ENCODE data around the gene GFRAL.
"Not testable (repeated sequence)": the region's sequence is repeated elsewhere in the genome, so short reads cannot be mapped to it uniquely, and the experiment has no call there.

The GFRAL gene

GRCh38 chr6:55327169-55327568 is at the start of gene GFRAL:
TSS of gene GFRAL (plus strand) at chr6:55327469. CDS start at chr6:55327555, 86 bp downstream.
- no peak for DNase-seq (ENCODE audit: low read depth)
- H3K4me3 ChIP-seq (ENCODE audit: low read depth, low read length), result no peak within 1 kb of the TSS
- TF ChIP-seq CTCF (IDR thresholded peaks at IDR 0.05; ENCODE audit: insufficient read depth, low read depth, low read length, missing control alignments), result no peak

DNA sequence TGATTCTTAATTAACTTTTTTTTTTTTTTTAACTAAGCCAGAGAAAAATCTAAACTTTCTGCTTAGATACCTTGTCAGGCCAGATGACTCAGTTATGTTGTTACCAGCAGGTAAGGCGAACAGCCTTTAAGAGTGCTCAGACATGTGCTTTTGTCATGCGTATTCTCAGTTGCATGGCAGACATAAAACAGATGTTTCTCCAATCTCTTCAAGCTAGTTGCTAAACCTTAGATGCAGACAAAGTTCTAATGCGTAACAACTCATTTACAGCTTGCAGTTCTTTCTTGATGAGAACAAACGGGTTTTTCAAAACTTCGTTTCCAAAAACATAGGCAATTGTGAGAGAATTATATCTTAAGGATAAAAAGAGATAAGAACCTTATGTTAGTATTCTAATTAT is 49.6 kb upstream of the GFRAL start:
- DNase-seq (ENCODE audit: low read depth), result no peak
- TF ChIP-seq CTCF (IDR thresholded peaks at IDR 0.05; ENCODE audit: insufficient read depth, low read depth, low read length, missing control alignments), result no peak
- H3K4me3 ChIP-seq (ENCODE audit: low read depth, low read length), result no peak overlapping the region

GRCh38 chr6:55281215-55281614 is 46.1 kb upstream of the GFRAL start:
- DNase-seq (ENCODE audit: low read depth), result no peak
- no peak overlapping the region for H3K4me3 ChIP-seq (ENCODE audit: low read depth, low read length)
- TF ChIP-seq CTCF (IDR thresholded peaks at IDR 0.05; ENCODE audit: insufficient read depth, low read depth, low read length, missing control alignments), result no peak

DNA sequence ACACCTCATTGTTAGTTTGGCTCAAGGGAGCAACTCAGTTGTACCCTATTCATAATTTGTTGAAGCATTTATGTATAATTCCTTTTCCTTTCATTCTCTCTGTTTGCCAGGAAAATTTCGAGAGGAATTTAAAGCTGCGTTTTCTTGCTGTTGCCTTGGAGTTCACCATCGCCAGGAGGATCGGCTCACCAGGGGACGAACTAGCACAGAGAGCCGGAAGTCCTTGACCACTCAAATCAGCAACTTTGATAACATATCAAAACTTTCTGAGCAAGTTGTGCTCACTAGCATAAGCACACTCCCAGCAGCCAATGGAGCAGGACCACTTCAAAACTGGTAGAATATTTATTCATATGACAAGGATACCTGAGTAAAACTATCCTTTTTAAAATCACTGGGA is 45.2 kb upstream of the GFRAL start:
- no peak for TF ChIP-seq CTCF (IDR thresholded peaks at IDR 0.05; ENCODE audit: insufficient read depth, low read depth, low read length, missing control alignments)
- no peak overlapping the region for H3K4me3 ChIP-seq (ENCODE audit: low read depth, low read length)
- no peak for DNase-seq (ENCODE audit: low read depth)

DNA sequence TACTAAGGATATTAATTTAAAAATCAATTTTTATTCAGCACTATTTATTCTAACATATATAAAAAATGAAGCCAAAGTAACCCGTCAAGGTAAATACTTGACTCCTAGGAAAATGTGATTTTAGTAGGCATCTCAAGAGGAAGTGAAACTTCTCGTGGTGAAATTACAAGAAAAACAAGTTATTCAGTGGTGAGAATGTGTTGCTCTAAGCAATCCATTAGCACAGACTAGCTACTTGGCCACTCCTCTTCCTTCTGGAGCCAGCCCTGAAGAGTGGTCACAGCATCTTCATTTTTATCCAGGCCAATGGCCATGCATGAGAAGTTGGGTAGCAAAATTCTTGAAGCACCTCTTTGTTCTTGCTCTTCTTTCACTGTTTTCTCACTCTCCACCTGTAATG is 40.4 kb upstream of the GFRAL start:
- DNase-seq (ENCODE audit: low read depth), result no peak
- H3K4me3 ChIP-seq (ENCODE audit: low read depth, low read length), result no peak overlapping the region
- no peak for TF ChIP-seq CTCF (IDR thresholded peaks at IDR 0.05; ENCODE audit: insufficient read depth, low read depth, low read length, missing control alignments)

- no peak for DNase-seq (ENCODE audit: low read depth)
- TF ChIP-seq CTCF (IDR thresholded peaks at IDR 0.05; ENCODE audit: insufficient read depth, low read depth, low read length, missing control alignments), result no peak
- no peak overlapping the region for H3K4me3 ChIP-seq (ENCODE audit: low read depth, low read length)
Observed at GRCh38 chr6:55290736-55291135, 36.5 kb upstream of the GFRAL start.

DNA sequence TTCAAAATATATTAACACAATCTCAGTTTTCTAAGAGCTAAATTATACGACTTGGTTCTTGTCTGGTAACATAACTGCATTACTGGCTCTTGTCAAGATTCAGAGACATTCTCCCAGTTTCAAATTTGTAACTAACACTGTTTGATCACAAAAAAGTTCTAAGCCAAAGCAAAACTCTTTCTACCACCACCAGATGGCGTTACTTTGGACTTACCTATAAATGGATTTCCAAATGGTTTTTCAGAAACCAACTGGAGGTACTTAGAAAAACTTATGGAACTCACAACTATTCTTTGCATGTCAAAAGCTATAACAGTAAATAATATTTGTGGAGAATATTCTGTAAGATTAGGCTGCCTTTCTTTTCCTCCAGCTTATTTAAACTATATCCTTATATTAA is 34.2 kb upstream of the GFRAL start:
- H3K4me3 ChIP-seq (ENCODE audit: low read depth, low read length), result no peak overlapping the region
- TF ChIP-seq CTCF (IDR thresholded peaks at IDR 0.05; ENCODE audit: insufficient read depth, low read depth, low read length, missing control alignments), result peak; percentile 23
- DNase-seq (ENCODE audit: low read depth), result peak; percentile 25

DNA sequence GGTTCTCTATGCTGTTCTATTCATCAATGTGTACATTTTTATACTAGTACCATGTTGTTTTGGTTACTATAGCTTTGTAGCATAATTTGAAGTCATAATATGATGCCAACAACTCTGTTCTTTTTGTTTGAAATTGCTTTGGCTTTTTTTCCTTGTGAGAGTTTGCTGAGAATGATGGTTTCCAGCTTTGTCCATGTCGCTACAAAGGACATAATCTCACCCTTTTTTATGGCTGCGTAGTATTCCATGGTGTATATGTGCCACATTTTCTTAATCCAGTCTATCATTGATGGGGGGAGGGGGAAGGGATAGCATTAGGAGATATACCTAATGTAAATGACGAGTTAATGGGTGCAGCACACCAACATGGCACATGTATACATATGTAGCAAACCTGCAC is 30.1 kb upstream of the GFRAL start:
- not testable (repeated sequence) for H3K4me3 ChIP-seq (ENCODE audit: low read depth, low read length); DNase-seq (ENCODE audit: low read depth)
